ENCODE data around the gene TWF2. TPM values are rescaled to one million over a fixed set of nuclear protein-coding genes. Genes with fewer than 3 reads are reported as not detected.
A peak's percentile ranks its signal among the peaks of the same experiment; 100 is the strongest.

The TWF2 gene
- total and polyA plus RNA-seq, 9 donors = 14.3 to 56.3 (median 41.2) TPM

GRCh38 chr3:52234516-52235447 is 4.2 kb downstream of the TWF2 start:
- peaks cover 16% of the 10 kb centered on the region for H3K4me1 ChIP-seq (ENCODE audit: insufficient read depth)
- H3K27me3 ChIP-seq = no peaks in the 10 kb centered on the region
- intact Hi-C loops (cut with DNase I) = loop anchor here in 3 of 4 donors (5.0 kb wide), 2 partner anchors 43 to 53 kb away; partner anchors contain the start of genes WDR82 (in 2 of the 3) and GLYCTK (in 1 of the 3)
- TF ChIP-seq POLR2A (IDR thresholded peaks at IDR 0.05) = no peak
- TF ChIP-seq EP300 (IDR thresholded peaks at IDR 0.05) = no peak
- TF ChIP-seq CTCF (IDR thresholded peaks at IDR 0.05) = no peak
- peak in 3 of 5 donors; percentile 14 to 31 (median 17) for DNase-seq
- WGBS, 3 donors = 83 to 84% (median 84%) methylated on average over 15 of the region's 15 CpGs
- H3K4me3 ChIP-seq = no peak overlapping the region
- no peak overlapping the region for H3K27ac ChIP-seq
- H3K9me3 ChIP-seq = no peaks in the 10 kb centered on the region
- no peaks in the 10 kb centered on the region for H3K36me3 ChIP-seq

- Histone ChIP-seq H3K4me1 (ENCODE audit: insufficient read depth) (peaks cover 16% of the 10 kb centered on the region), H3K9me3 (no peaks in the 10 kb centered on the region), H3K27ac (no peak overlapping the region), H3K4me3 (no peak overlapping the region), H3K36me3 (peaks cover 2% of the 10 kb centered on the region), H3K27me3 (no peaks in the 10 kb centered on the region)
- intact Hi-C loops (cut with DNase I) = no loop called here
- WGBS, 3 donors = 65 to 89% (median 81%) methylated on average over 3 of the region's 3 CpGs
- peak in 1 of 5 donors; percentile 27 for DNase-seq
- no peak for TF ChIP-seq EP300 (IDR thresholded peaks at IDR 0.05)
- no peak for TF ChIP-seq CTCF (IDR thresholded peaks at IDR 0.05)
Measured at GRCh38 chr3:52233968-52234367, 5.0 kb downstream of the TWF2 start.

GRCh38 chr3:52233108-52233591 is 5.8 kb downstream of the TWF2 start:
- no peaks in the 10 kb centered on the region for H3K9me3 ChIP-seq
- WGBS, 3 donors = 84 to 94% (median 89%) methylated on average over 5 of the region's 5 CpGs
- intact Hi-C loops (cut with DNase I) = no loop called here
- no peak overlapping the region for H3K4me3 ChIP-seq
- H3K27me3 ChIP-seq = no peaks in the 10 kb centered on the region
- peak in 1 of 5 donors; percentile 21 for DNase-seq
- peaks cover 2% of the 10 kb centered on the region for H3K36me3 ChIP-seq
- no peak overlapping the region for H3K27ac ChIP-seq
- TF ChIP-seq EP300 (IDR thresholded peaks at IDR 0.05) = no peak
- TF ChIP-seq CTCF (IDR thresholded peaks at IDR 0.05) = no peak
- no peak for TF ChIP-seq POLR2A (IDR thresholded peaks at IDR 0.05)
- peaks cover 14% of the 10 kb centered on the region for H3K4me1 ChIP-seq (ENCODE audit: insufficient read depth)

GRCh38 chr3:52232279-52233107 is 6.5 kb downstream of the TWF2 start:
- 81 to 87% (median 83%) methylated on average over 27 to 28 of the region's 28 CpGs for WGBS, 3 donors
- TF ChIP-seq EP300 (IDR thresholded peaks at IDR 0.05) (no peak), POLR2A (IDR thresholded peaks at IDR 0.05) (no peak), CTCF (IDR thresholded peaks at IDR 0.05) (no peak)
- peak in 1 of 5 donors; percentile 25 for DNase-seq
- Histone ChIP-seq H3K9me3 (no peaks in the 10 kb centered on the region), H3K4me1 (ENCODE audit: insufficient read depth) (peaks cover 14% of the 10 kb centered on the region), H3K4me3 (no peak overlapping the region), H3K36me3 (peaks cover 2% of the 10 kb centered on the region), H3K27me3 (no peaks in the 10 kb centered on the region), H3K27ac (no peak overlapping the region)
- intact Hi-C loops (cut with DNase I) = no loop called here
